ENCODE results near the gene FAM169A. TPM values are rescaled to one million over a fixed set of nuclear protein-coding genes. Genes with fewer than 3 reads are reported as not detected.
"Not testable (repeated sequence)": the region's sequence is repeated elsewhere in the genome, so short reads cannot be mapped to it uniquely, and the experiment has no call there.

FAM169A gene
- total and polyA plus RNA-seq, 9 donors, result 1.7 to 21.5 (median 11.0) TPM

DNA sequence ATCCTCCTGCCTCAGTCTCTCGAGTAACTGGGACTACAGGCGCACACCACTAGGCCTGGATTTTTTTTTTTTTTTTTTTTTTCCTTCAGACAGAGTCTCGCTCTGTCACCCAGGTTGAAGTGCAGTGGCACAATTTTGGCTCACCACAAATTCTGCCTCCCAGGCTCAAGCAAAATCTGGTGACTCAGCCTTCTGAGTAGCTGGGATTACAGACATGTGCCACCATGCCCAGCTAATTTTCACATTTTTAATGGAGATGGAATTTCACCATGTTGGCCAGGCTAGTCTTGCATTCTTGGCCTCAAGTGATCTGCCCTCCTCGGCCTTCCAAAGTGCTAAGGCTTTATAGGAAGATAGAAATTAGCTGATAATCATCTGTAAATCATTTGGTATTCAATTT, 55.3 kb downstream of the FAM169A start:
- no peaks in the 10 kb centered on the region for H3K4me1 ChIP-seq (ENCODE audit: insufficient read depth)
- no peak overlapping the region for H3K27ac ChIP-seq
- no peaks in the 10 kb centered on the region for H3K36me3 ChIP-seq
- H3K27me3 ChIP-seq, result no peaks in the 10 kb centered on the region
- H3K9me3 ChIP-seq, result no peaks in the 10 kb centered on the region
- H3K4me3 ChIP-seq, result no peak overlapping the region
- intact Hi-C loops (cut with DNase I), result no loop called here
- no peak for DNase-seq
- TF ChIP-seq, protein P1, sequence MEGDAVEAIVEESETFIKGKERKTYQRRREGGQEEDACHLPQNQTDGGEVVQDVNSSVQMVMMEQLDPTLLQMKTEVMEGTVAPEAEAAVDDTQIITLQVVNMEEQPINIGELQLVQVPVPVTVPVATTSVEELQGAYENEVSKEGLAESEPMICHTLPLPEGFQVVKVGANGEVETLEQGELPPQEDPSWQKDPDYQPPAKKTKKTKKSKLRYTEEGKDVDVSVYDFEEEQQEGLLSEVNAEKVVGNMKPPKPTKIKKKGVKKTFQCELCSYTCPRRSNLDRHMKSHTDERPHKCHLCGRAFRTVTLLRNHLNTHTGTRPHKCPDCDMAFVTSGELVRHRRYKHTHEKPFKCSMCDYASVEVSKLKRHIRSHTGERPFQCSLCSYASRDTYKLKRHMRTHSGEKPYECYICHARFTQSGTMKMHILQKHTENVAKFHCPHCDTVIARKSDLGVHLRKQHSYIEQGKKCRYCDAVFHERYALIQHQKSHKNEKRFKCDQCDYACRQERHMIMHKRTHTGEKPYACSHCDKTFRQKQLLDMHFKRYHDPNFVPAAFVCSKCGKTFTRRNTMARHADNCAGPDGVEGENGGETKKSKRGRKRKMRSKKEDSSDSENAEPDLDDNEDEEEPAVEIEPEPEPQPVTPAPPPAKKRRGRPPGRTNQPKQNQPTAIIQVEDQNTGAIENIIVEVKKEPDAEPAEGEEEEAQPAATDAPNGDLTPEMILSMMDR (IDR thresholded peaks at IDR 0.05), result no peak
- TF ChIP-seq EP300 (IDR thresholded peaks at IDR 0.05), result no peak
- TF ChIP-seq POLR2A (IDR thresholded peaks at IDR 0.05), result no peak
- 91 to 96% (median 93%) methylated on average over 4 of the region's 4 CpGs for WGBS, 3 donors

DNA sequence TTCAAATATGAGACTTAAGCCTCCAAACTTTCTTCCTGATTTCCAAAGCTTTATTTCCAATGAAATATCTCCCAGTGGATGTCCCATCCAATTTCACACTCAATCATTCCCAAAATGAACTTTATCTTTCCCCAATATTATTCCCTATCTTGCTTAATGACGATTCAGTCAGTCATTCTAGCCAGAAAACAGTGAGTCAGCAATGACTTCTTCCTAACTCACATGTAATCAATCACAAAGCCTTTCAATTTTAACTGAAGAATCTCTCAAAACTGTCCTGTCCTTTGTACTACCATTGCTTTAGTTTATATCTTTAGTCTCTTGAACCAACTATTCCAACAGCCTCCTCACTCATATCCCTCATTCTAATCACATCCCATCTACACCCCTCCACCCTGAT, 64.2 kb downstream of the FAM169A start:
- TF ChIP-seq POLR2A (IDR thresholded peaks at IDR 0.05), result no peak
- H3K27me3 ChIP-seq, result no peaks in the 10 kb centered on the region
- H3K4me1 ChIP-seq (ENCODE audit: insufficient read depth), result no peaks in the 10 kb centered on the region
- 58 to 61% (median 60%) methylated on average over 1 of the region's 1 CpG for WGBS, 3 donors
- intact Hi-C loops (cut with DNase I), result no loop called here
- H3K9me3 ChIP-seq, result no peaks in the 10 kb centered on the region
- H3K4me3 ChIP-seq, result no peak overlapping the region
- no peaks in the 10 kb centered on the region for H3K36me3 ChIP-seq
- DNase-seq, result no peak
- no peak overlapping the region for H3K27ac ChIP-seq

DNA sequence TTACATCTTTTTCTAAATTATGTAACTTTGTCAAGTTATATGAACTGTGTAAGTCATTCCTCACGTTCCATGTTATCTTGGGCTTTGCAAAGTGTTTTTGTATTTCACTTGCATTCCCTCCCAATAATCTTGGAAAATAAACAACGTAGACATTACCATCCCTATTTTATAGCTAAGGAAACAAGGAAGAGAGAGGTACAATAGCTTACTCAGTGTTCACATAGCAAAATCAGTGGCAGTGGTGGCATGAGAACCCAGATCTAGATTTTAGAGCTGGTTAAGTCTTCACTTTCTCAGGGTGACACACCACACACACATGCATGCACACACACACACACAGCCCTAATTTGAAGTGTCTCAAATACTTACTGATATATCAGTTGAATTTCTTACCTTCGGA, 65.0 kb downstream of the FAM169A start:
- Histone ChIP-seq H3K36me3 (no peaks in the 10 kb centered on the region), H3K27ac (no peak overlapping the region), H3K9me3 (no peaks in the 10 kb centered on the region), H3K4me3 (no peak overlapping the region), H3K27me3 (no peaks in the 10 kb centered on the region), H3K4me1 (ENCODE audit: insufficient read depth) (no peaks in the 10 kb centered on the region)
- intact Hi-C loops (cut with DNase I), result no loop called here
- TF ChIP-seq, protein P1 (IDR thresholded peaks at IDR 0.05), result no peak
- no peak for TF ChIP-seq POLR2A (IDR thresholded peaks at IDR 0.05)
- 59 to 66% (median 60%) methylated on average over 3 of the region's 3 CpGs for WGBS, 3 donors
- no peak for DNase-seq

DNA sequence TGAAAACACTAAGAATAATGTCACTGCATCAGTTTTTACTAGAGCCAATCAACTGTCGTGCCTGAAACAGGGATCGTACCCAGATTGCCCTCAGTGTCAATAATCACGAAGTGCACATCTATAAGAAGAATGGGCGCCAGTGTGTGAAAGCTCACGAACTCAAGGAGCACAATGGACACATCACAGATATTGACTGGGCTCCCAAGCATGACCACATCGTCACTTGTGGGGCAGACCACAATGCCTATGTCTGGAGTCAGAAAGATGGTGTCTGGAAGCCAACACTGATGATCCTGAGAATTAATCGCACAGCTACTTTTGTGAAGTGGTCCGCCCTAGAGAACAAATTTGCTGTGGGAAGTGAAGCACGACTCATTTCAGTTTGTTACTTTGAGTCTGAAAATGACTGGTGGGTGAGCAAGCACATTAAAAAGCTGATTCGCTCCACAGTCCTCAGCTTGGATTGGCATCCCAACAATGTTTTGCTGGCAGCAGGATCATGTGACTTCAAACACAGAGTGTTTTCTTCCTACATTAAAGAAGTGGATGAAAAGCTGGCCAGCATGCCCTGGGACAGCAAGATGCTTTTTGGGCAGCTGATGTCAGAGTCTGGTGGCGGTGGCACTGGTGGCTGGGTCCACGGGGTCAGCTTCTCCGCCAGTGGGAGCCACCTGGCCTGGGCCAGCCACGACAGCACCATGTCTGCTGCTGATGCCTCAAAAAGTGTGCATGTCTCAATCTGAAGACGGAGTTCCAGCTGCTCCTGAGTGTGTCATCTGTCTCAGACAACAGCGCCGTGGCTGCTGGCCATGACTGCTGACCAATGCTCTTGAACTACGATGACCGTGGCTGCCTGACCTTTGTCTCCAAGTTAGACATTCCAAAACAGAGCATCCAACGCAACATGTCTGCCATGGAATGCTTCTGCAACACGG, 66.9 kb downstream of the FAM169A start:
- WGBS, 3 donors, result 94 to 95% (median 94%) methylated on average over 16 to 21 of the region's 21 CpGs
- DNase-seq, result no peak
- no peaks in the 10 kb centered on the region for H3K36me3 ChIP-seq
- no peaks in the 10 kb centered on the region for H3K4me1 ChIP-seq (ENCODE audit: insufficient read depth)
- intact Hi-C loops (cut with DNase I), result no loop called here
- H3K27ac ChIP-seq, result no peak overlapping the region
- H3K4me3 ChIP-seq, result no peak overlapping the region
- TF ChIP-seq EP300 (IDR thresholded peaks at IDR 0.05), result no peak
- no peak for TF ChIP-seq POLR2A (IDR thresholded peaks at IDR 0.05)
- TF ChIP-seq, protein P1 (IDR thresholded peaks at IDR 0.05), result no peak
- H3K9me3 ChIP-seq, result no peaks in the 10 kb centered on the region
- H3K27me3 ChIP-seq, result no peaks in the 10 kb centered on the region

DNA sequence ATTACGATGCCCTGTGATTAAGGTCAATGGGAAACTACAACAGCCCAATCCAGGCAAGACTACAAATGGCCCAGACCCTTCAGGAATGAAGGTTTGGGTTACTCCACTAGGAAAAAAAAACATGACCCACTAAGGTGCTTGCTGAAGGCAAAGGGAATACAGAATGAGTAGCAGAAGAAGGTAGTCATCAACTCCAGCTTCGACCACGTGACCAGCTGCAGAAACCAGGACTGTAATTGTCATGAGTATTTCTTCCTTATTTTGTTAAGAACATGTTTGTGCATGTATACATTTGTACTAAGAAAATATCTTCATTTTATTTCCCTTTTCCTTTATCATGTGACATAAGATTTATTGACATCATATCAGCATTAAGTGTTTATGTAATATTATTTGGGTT, 74.5 kb downstream of the FAM169A start:
- H3K4me3 ChIP-seq; H3K9me3 ChIP-seq; H3K36me3 ChIP-seq; intact Hi-C loops (cut with DNase I); H3K4me1 ChIP-seq (ENCODE audit: insufficient read depth); H3K27me3 ChIP-seq; DNase-seq; H3K27ac ChIP-seq: not testable (repeated sequence)
- WGBS, 3 donors, result 96 to 98% (median 98%) methylated on average over 3 of the region's 3 CpGs

Data from ovary (tissue), 9 donors.